Renal cortical epithelial cell (primary cell): ENCODE data around the gene ATG2B. TPM values are rescaled to one million over a fixed set of nuclear protein-coding genes. Genes with fewer than 3 reads are reported as not detected.
A peak's percentile ranks its signal among the peaks of the same experiment; 100 is the strongest.
"Not testable (repeated sequence)": the region's sequence is repeated elsewhere in the genome, so short reads cannot be mapped to it uniquely, and the experiment has no call there.

Source experiments
- DNase-seq: peaks from one replicate; pipeline ENCODE4 v3.0.0-alpha.2; 2011; ENCODE audit warnings: low read depth
- total RNA-seq: library from RNA; depleted of rRNA; stranded (reverse); fragments of >200 nt; gene quantifications from 2 replicates; pipeline ENCODE4 v1.2.3, GENCODE V29; 2014

ATG2B gene
- total RNA-seq, 1 donor from 2014 or later, result 27.2 TPM

DNA sequence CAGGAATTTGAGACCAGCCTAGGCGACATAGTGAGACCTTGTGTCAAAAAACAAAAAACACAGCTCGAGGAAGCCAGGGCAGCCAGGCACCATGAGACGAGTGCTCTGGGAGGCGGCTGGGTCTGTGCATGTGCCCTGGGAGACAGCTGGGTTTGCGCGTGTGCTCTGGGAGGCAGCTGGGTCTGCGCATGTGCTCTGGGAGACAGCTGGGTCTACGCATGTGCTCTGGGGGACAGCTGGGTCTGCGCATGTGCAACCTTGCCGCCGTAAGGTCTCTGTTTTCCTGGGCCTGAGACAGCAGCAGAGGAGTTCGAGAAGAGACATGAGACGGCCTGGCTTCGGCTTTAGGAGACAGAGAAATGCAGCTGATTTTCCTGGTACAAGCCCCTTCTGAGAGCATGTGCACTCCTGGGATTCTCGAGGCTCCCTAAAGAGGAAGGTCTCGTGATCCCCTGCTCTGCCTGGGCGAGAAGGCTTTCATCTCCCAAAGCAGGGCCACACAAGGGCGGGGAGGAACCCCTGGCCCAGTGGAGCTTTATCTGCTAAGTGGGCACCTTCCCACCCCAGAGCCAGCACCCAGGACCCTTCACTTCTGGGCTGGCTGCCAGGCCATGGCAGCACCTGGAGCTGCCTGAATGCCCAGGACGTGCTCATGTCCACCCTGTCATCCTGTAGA lies 110.7 kb downstream of the ATG2B start:
- no peak for DNase-seq

DNA sequence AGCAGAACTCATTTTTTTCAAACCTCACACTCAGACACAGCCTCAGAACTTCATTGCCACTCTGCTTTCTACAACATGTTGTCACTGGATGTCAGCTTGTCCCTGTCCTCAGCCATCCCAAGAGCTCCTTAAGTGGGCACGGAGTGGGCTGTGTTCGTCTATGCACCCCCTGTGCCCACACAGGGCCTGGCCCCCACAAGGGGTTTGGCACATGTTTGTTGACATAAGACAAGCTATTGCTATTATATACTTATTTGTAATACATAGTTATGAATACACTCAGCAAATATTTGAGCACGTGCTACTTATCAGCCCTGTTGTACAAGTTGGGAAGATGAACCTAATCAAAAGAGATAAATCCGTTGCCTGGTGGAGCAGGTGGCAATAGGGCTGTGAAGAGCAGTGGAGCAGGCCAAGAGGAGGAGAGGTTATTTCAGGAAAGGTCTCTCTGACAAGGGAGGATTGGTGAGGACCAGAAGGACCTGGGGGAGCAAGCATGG lies 111.4 kb downstream of the ATG2B start:
- no peak for DNase-seq

DNA sequence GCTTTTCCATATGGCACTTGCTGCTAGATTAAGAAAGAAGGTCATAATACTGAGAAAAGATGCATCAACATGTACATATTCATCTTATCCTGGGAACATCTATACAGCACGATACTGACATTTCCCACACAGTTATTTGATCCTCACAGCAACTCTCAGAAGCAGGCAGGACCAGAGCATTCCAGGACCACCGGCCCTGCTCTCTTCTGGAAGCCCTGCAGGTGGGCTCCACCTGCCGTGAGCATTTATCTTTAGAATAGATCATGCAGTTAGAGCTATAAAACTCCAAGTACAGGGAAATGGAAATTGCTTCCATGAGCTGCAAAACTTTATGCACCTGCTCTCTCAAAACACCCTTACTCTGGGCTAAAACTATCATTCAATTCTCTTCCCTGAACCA lies 112.7 kb downstream of the ATG2B start:
- no peak for DNase-seq

DNA sequence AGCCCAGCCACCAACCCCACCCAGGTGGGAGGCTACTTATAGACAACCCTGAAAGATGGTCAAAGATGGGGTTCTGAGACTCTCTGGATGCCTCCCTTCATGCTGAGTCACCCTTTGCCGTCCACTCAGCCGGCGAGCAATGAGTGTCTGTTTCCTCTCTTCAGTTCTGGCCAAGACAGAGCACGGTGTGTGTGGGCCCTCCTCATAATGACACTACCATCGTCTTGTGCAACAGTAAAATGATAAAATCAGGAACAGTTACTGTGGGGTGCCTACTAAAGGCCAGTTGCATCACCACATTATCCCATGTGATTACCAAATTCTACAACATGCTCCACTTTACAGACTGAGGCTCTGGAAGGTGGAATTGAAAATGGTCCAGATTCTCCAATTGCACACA lies 114.1 kb downstream of the ATG2B start:
- DNase-seq, result no peak

DNA sequence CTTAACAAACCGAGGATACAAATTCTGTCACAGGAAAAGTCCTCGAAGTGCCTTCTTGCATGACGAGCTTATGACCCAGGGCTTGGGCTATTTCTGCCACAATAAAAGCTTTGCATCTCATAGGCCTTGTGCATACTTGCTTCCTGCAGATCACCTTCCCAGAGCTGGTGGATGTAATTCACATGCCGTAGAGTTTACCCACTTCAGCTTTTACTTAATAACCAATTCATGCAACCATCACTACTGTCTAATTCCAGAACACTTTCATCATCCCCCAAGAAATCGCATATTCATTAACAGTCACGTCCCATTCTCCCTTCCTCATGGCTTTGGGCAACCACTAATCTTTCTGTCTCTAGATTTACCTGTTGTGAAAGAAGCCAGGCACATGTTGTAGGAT lies 116.1 kb downstream of the ATG2B start:
- DNase-seq, result peak; percentile 41

DNA sequence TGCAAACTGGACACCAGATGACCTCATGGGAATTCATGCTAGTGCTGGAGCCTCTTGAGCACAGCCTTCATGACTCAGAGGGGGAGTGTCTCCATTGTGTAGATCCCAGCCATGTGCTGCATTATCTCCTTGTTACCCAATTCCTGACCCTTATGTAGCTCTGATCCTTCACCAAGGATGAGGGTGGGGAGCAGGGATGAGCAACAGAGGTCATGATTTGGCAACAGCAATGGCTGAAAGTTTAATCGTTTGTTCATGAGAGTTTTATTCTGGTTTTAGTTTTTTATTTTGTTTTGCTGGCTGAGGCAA lies 116.6 kb downstream of the ATG2B start:
- peak; percentile 80 for DNase-seq

DNA sequence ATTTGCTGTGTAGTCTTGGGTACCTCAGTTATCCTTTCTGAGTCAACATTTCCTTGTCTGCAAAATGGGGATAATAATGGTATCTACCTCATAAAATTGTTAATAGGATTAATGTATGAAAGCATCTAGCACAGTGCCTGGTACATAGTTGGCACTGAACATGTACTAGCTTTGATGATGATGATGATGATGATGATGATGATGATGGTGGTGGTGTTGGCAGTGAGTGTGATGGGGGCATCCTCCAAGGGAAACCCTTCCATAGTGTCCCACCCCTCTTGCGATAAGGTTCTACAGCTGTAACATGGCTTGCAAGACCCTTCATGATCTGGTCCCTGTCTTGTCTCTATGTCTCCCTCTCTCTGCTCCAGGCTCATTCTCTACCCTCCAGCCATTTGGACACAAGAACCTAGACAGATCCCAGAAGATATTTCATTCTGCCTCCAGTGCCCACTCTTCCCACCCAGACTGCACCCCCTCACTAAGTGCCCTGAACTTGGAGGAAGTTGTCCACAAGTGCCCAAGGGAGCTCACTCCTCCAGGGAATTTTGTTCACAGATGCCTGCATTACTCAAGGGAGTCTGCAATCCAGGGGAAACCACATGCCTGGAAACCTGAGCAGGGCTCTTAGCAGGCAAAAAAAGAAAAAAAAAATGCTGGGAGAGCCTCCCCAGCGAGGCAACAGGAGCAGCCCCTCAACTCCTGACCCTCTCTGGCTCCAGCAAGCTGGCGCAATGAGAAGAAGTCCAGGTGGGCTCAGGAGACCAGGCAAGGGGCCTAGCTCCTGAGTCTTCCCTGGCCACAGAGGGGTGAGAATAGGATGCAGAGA lies 117.2 kb downstream of the ATG2B start:
- peak; percentile 38 for DNase-seq

DNA sequence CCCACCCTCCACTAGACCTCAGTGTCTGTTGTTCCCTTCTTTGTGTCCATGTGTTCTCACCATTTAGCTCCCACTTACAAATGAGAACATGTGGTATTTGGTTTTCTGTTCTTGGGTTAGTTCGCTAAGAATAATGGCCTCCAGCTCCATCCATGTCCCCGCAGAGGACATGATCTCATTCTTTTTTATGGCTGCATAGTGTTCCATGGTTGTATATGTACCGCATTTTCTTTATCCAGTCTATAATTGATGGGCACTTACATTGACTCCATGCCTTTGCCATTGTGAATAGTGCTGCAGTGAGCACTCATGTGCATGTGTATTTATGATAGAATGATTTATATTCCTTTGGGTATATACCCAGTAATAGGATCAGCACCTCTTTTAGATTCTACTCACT lies 118.1 kb downstream of the ATG2B start:
- DNase-seq, result not testable (repeated sequence)

DNA sequence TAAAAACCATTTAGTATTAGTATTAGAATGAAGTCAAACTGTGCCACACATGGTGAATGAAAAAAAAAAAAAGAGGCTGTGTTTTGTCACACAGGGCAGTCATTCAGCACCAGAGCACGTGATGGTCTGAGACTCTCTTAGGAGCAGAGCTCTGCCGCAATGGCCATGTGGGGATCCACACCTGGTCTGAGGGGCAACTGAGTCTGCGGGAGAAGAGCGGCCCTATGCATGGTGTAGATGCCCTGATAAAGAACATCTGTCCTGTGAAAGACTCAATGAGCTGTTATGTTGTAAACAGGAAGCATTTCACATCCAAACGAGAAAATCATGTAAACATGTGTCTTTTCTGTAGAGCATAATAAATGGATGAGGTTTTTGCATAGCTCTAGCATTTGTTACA lies 119.4 kb downstream of the ATG2B start:
- DNase-seq, result no peak

DNA sequence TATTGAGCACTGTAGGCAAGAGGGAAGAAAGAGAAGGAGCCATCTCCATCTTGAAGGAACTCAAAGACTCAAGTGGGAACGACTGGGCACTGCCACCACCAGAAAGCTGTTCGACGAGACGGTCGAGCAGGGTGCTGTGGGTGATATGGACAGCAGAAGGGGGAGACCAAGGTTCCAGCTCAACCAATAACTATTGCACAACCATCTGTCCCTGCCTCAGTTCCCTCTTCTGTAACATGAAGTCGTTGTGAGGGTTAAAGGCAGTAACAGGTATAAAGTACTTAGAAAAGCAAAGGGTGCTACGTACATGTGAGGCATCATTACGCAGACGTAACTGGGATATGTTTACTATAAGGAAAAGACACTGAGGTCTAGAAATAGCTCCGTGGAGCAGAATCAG lies 121.0 kb downstream of the ATG2B start:
- DNase-seq, result no peak

DNA sequence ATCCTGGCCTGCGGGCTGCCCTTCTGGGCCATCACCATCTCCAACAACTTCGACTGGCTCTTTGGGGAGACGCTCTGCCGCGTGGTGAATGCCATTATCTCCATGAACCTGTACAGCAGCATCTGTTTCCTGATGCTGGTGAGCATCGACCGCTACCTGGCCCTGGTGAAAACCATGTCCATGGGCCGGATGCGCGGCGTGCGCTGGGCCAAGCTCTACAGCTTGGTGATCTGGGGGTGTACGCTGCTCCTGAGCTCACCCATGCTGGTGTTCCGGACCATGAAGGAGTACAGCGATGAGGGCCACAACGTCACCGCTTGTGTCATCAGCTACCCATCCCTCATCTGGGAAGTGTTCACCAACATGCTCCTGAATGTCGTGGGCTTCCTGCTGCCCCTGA lies 122.5 kb downstream of the ATG2B start:
- DNase-seq, result no peak

DNA sequence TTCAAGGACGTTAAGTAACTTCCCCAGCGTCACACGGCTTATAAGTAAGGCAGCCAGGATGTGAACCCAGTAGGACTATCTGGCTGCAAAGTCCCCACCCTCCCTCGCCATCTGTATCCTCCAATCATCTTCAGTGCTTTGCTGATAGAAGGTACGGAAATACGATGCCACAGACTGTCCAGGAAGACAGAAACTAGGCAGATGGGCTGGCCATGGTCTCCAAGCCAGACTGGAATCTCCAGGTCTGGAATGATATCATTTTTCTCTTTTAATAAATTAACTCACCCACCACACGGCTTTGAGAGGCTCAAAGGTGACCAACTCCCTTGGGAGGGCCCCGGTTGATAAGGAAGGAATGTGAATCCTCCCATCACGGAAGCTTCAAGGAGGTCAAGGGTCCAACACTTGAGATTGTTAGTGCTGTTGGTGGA lies 123.4 kb downstream of the ATG2B start:
- no peak for DNase-seq

DNA sequence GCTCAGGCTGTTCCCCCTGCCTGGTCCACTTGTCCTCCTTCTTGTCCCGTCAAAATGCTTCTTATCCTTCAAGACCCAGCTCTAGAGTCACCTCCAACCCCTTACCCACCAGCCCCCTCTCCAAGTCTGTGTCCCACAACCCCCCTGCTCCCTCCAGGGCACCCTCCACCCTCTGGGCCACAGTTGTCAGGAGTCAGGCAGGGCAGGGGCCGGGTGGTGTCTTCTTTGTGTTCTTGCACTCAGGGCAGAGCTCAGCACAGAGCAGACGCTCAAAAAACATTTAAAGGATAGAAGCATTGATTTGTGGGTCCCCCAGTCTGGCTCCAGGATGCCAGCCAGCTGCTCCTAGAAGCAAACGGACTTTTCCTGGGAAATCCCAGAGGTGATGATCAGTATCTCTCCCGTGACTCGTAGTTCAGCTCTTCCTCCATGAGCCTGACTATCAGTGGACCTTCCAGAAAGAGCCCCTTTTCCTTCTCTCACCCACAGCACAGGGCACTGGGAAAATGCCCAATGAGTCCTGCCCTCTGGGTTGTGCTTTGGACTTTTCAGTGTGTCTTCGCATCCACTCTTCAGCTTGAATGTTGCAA lies 124.4 kb downstream of the ATG2B start:
- no peak for DNase-seq

DNA sequence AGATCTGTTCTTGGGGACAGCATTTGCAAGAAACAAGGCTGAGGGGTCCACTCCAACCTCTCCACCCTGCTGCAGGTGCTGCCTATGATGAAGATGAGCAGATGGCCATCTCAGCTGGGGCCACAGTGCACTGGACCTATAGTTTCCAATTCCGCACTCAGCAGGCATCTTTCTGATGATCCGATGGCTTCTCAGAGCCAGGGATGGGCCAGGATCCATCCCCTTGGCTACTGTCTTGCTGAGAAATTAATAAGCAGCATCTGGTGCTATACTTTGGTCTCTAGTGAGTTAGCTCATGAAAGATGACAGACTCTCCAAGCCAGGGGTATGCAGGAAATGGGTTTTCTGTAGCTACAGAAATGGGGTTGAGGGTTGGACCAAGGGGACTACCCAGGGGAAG lies 125.5 kb downstream of the ATG2B start:
- DNase-seq, result no peak

DNA sequence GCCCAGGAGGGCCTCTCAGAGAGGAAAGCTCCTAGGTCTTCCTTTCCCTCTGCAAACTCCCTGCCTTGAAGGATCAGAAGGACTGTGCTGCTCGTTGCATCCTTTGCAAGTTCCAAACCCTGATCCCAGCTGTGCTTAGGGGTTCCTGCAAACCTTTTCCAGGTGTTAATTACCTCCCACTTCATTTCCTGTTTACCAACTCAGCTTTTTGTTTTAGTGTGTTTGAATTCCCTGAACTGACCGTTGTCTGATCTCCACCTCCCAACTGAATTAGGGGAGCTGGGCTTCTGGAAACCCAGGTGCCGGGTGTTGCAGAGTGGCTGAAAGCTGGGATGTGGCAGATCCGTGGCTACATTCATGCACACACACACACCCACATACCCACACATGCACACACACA lies 127.7 kb downstream of the ATG2B start:
- DNase-seq, result no peak

DNA sequence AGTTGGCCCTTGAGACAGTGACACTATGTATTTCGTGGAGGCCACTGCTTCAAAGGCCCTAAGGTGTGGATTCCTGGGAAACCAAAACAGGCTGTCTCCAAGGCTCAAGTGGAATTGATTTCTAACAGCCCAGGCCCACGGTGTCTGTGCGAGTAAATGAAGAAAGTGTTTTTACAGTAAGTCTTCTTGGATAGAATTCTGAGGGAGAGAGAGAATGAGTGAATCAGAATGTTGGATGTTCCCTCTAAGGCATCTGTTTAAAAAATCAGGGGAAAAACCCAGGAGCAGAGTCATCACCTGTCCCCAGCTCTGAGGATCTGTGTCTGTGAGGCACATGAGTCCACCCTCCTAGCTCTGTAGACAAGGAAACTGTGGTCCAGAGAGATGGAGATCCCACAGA lies 129.5 kb downstream of the ATG2B start:
- DNase-seq, result no peak

DNA sequence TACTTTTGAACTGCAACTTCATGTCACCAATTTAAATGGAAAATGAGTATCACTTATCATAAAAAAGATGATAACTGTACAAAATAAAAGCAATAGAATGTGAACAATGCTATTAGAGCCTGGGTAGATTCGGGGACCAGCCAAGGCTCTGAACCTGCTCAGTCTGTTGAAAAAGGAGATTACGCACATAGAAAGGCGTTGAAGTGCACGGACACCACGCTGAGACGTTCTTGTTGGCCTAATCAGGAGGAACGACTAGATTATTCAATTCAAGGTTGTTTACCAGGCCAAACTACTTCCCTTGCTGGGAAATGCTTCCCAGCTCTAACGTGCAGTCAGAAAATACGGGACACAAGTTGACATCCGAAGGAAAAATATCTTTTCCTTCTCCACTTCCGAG lies 130.6 kb downstream of the ATG2B start:
- no peak for DNase-seq

DNA sequence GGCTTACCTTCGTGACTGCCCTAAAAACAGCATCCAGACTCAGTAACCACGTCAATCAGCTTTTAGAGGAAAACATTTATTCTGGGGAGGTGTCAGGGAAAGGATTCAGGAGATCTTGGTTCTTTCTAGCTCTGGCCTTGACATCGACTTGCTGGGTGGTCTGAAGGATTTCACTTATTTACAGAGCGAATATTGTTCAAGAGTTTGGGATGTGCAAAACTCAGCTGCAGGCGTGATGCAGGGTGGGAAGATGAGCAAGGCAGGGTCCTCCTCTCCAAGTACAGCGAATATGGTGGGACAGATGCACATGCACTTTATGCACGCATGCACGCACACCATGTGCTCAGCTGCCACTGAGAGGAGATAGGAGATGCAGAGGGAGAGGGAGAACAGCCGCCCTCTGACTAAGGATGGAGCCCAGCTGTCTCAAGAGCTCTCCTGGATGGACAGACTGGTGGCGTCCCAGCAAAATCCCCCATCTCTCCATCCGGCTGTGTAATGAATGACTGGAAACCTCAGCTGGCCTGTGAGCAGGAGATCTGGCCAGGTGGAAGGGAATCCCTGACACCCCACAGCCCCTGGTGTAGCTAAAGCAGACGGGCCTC lies 131.5 kb downstream of the ATG2B start:
- no peak for DNase-seq

DNA sequence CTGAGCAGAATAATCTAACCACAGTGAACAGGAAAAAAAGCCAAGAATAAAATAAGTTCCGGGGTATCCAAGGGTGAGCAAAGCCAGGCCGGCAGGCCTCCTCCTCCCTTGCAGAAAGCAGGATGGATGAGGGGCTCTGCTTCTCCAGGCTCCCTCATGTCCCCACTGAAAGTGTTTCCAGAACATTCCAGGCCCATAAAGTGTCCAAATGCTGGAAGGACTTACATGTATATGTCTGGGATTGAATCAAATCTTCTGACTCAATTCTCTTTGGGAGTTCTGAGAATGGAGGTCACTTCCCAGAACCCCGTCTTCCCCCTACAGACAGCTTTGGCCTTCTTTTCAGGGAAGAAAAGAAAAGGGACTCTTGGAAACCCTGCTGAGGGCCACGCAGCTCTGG lies 132.1 kb downstream of the ATG2B start:
- no peak for DNase-seq

DNA sequence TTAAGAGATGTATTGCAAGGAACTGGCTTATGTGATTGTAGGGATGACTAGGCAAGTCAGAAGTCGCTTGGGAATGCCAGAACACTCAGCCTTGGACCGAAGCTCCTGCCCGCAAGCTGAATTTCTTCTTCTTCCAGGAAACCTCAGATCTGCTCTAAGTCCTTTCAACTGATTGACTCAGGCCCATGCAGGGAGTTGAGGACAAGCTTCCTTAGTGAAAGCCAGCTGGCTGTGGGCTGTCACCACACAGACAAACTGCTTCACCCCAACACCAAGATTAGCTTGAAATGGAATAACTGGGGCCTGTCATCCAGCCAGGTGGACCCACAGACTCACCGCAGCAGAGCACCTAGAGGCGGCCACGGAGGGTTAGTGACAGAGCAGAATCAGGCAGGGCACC lies 133.8 kb downstream of the ATG2B start:
- DNase-seq, result no peak
